Retinal pigment epithelial cell (primary cell): ENCODE results near the gene FOXO1.
A peak's percentile ranks its signal among the peaks of the same experiment; 100 is the strongest.

Source experiments
- DNase-seq: peaks from one replicate; pipeline ENCODE4 v3.0.0-alpha.2; 2010; ENCODE audit warnings: low read depth
- H3K4me3 ChIP-seq: 2 replicates; pipeline ENCODE4 v1.5.1; 2011; ENCODE audit warnings: mild to moderate bottlenecking, low read length, control low read depth, moderate library complexity
- CTCF ChIP-seq: conservative IDR thresholded peaks from 2 replicates; pipeline ENCODE4 v1.5.1; 2011; ENCODE audit warnings: low read depth, low read length, control low read depth, inconsistent platforms

The FOXO1 gene

GRCh38 chr13:40682449-40683240, 16.2 kb upstream of the FOXO1 start:
- no peak for DNase-seq
- H3K4me3 ChIP-seq = no peak overlapping the region
- peak; percentile 33 for TF ChIP-seq CTCF

- DNase-seq = no peak
- TF ChIP-seq CTCF = no peak
- no peak overlapping the region for H3K4me3 ChIP-seq
These were observed 15.1 kb upstream of the FOXO1 start for GRCh38 chr13:40681341-40682146.

GRCh38 chr13:40680659-40681323, 14.3 kb upstream of the FOXO1 start:
- no peak for TF ChIP-seq CTCF
- H3K4me3 ChIP-seq = no peak overlapping the region
- no peak for DNase-seq

GRCh38 chr13:40679480-40679985, 13.1 kb upstream of the FOXO1 start:
- no peak for DNase-seq
- TF ChIP-seq CTCF = no peak
- H3K4me3 ChIP-seq = no peak overlapping the region

- H3K4me3 ChIP-seq = no peak overlapping the region
- TF ChIP-seq CTCF = no peak
- DNase-seq = no peak
These were observed 10.6 kb upstream of the FOXO1 start for GRCh38 chr13:40677064-40677463.

GRCh38 chr13:40676007-40676406, 9.6 kb upstream of the FOXO1 start:
- H3K4me3 ChIP-seq = no peak overlapping the region
- DNase-seq = no peak
- TF ChIP-seq CTCF = no peak
